ENCODE results near the gene TNPO1. TPM values are rescaled to one million over a fixed set of nuclear protein-coding genes. Genes with fewer than 3 reads are reported as not detected.

The TNPO1 gene
- total RNA-seq, 1 donor, result 256 TPM

GRCh38 chr5:72959257-72959656 lies 142.8 kb downstream of the TNPO1 start:
- H3K79me2 ChIP-seq (ENCODE audit: insufficient read depth, low read length), result peaks cover 69% of the 10 kb centered on the region
- no peaks in the 10 kb centered on the region for H3K27me3 ChIP-seq (ENCODE audit: insufficient read depth, low read length)
- TF ChIP-seq, protein P1, sequence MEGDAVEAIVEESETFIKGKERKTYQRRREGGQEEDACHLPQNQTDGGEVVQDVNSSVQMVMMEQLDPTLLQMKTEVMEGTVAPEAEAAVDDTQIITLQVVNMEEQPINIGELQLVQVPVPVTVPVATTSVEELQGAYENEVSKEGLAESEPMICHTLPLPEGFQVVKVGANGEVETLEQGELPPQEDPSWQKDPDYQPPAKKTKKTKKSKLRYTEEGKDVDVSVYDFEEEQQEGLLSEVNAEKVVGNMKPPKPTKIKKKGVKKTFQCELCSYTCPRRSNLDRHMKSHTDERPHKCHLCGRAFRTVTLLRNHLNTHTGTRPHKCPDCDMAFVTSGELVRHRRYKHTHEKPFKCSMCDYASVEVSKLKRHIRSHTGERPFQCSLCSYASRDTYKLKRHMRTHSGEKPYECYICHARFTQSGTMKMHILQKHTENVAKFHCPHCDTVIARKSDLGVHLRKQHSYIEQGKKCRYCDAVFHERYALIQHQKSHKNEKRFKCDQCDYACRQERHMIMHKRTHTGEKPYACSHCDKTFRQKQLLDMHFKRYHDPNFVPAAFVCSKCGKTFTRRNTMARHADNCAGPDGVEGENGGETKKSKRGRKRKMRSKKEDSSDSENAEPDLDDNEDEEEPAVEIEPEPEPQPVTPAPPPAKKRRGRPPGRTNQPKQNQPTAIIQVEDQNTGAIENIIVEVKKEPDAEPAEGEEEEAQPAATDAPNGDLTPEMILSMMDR (IDR thresholded peaks at IDR 0.05; ENCODE audit: extremely low read depth, low read depth, low read length), result no peak
- H3K9me3 ChIP-seq (ENCODE audit: low read depth, low read length), result no peaks in the 10 kb centered on the region
- H3K4me1 ChIP-seq (ENCODE audit: insufficient read depth, low read length), result peaks cover 18% of the 10 kb centered on the region
- H3K4me3 ChIP-seq (ENCODE audit: insufficient read depth, low read length), result no peak overlapping the region
- H4K20me1 ChIP-seq (ENCODE audit: insufficient read depth, low read length), result peaks cover 11% of the 10 kb centered on the region
- no peak for DNase-seq (ENCODE audit: insufficient read length, low spot score, missing footprints)
- H3K27ac ChIP-seq (ENCODE audit: low read depth, low read length), result no peak overlapping the region
- H2AFZ ChIP-seq (ENCODE audit: low read length), result no peak overlapping the region
- H3K4me2 ChIP-seq (ENCODE audit: insufficient read depth, low read length), result no peak overlapping the region
- no peaks in the 10 kb centered on the region for H3K36me3 ChIP-seq (ENCODE audit: insufficient read depth, low read length)

Small RNAs within 50 kb of the gene (small RNA-seq; reads per million reads assigned to genes)
- 1.9 reads per million, percentile 64 among the genes with 10 or more reads in this experiment for gene MIR4804
- gene RF00019, result not detected

Other genes with a start within 250 kb of the TNPO1 start
- 29.2 and 31.5 TPM in 2 replicates for gene FCHO2, start 139.4 kb downstream of the TNPO1 start, total RNA-seq